ENCODE data around the gene TGFBR1.

DNA sequence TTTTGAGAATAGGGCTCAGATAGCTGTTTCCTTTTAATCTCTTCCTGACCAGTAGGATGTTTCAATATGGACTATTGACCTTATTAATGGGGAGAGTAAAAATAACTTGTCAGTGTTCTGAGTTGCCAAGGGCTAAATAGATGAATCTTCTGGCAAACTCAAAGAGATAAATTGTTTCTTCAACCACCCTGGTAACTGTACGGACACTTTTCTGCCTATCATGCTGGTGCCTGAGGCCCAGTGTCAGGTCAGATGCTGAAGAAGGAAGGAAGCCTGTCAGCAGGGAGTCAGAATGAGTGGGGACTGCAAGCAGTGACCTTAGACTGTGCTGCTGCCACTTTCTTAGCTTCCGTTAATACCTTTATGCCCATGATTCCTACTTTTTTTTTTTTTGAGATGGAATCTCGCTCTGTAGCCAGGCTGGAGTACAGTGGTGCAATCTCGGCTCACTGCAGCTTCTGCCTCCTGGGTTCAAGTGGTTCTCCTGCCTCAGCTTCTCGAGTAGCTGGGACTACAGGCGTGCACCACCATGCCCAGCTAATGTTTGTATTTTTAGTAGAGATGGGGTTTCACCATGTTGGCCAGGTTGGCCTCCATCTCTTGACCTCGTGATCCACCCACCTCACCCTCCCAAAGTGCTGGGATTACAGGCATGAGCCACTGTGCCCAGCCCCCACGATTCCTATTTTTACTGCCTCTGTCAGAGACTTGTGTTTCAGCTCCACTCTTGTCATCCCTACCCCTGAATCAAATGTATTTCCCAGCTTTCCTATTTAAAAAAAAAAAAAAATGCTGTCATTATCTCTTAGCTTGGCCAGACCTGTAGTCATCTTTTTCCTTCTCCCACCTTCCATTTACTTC is 33.7 kb downstream of the TGFBR1 start:
- TF ChIP-seq CTCF (IDR thresholded peaks at IDR 0.05 in 8 of 11, conservative IDR thresholded peaks at IDR 0.05 in 3 of 11) (no peak), POLR2A (IDR thresholded peaks at IDR 0.05) (no peak)
